K562 (cell line): Measurements from ENCODE around the gene NDRG4. TPM values are rescaled to one million over a fixed set of nuclear protein-coding genes. Genes with fewer than 3 reads are reported as not detected.

Experiments
- FOXA3 ChIP-seq, 2 experiments: fragments of 450-650 bp in 1 of 2; sonication (generic) in 1 of 2; formaldehyde crosslinking; IDR thresholded peaks in 1 of 2; conservative IDR thresholded peaks in 1 of 2; 2 replicates each; pipeline versions ENCODE4 v1.4.0 to v1.8.0; 2020 to 2022; ENCODE audit warnings: mild to moderate bottlenecking in 2 of 2, missing genetic modification reagents in 1 of 2
- KAT2B ChIP-seq: IDR thresholded peaks from one replicate; pipeline ENCODE4 v1.6.1; 2012; ENCODE audit warnings: low read depth, mild to moderate bottlenecking, control low read depth, inconsistent platforms, low read length, moderate library complexity
- KLF6 ChIP-seq: fragments of 250-450 bp; sonication (Bioruptor Pico); IDR thresholded peaks from 2 replicates; pipeline ENCODE4 v1.4.0; 2020; ENCODE audit warnings: mild to moderate bottlenecking, moderate library complexity, borderline replicate concordance
- OTX1 ChIP-seq: fragments of 450-650 bp; formaldehyde crosslinking; IDR thresholded peaks from 2 replicates; pipeline ENCODE4 v1.4.0; 2022; ENCODE audit warnings: mild to moderate bottlenecking
- polyA plus RNA-seq, 8 experiments: library from polyadenylated mRNA; depleted of rRNA in 4 of 8; stranded (reverse) in 5 of 8; unstranded in 3 of 8; fragments of >200 nt; fragmentation: Nextera tagmentation in 2 of 8; fragmentation: Illumina TruSeq in 1 of 8; extraction: Ambion mirVana in 2 of 8; extraction: Trizol in 1 of 8; gene quantifications; 2 replicates each; pipeline versions ENCODE4 v1.2.1 to v1.2.3, GENCODE V29; 2011 to 2014; ENCODE audit warnings: inconsistent platforms in 1 of 8, missing spikeins in 1 of 8
- total RNA-seq, 7 experiments: library from RNA; depleted of rRNA in 6 of 7; stranded (reverse); fragments of >200 nt in 6 of 7; fragmentation: Illumina TruSeq in 2 of 7; extraction: Trizol in 2 of 7; gene quantifications; 2 replicates each; pipeline versions ENCODE4 v1.2.1 to v1.2.3, GENCODE V29; 2011 to 2021; ENCODE audit warnings: low replicate concordance in 1 of 7
- TF ChIP-seq, protein P1 (sequence below): fragments of 450-650 bp; IDR thresholded peaks from 2 replicates; pipeline ENCODE4 v1.6.1; 2018; ENCODE audit warnings: mild to moderate bottlenecking, low read depth; ENCODE audit not compliant: partially characterized antibody
- TF ChIP-seq, protein P2 (sequence below): sonication (generic); formaldehyde crosslinking; IDR thresholded peaks from 2 replicates; pipeline ENCODE4 v1.8.0; 2023; ENCODE audit warnings: mild to moderate bottlenecking, missing genetic modification reagents
- TF ChIP-seq, protein P3 (sequence below): sonication (generic); formaldehyde crosslinking; IDR thresholded peaks from 2 replicates; pipeline ENCODE4 v1.8.1; 2023; ENCODE audit warnings: mild to moderate bottlenecking, missing genetic modification reagents
- TF ChIP-seq, protein P4 (sequence below): fragments of 200-400 bp; formaldehyde crosslinking; IDR thresholded peaks from 2 replicates; pipeline ENCODE4 v1.6.1; 2017; ENCODE audit warnings: mild to moderate bottlenecking, low read depth, low read length, moderate library complexity
- TF ChIP-seq, protein P5 (sequence below): fragments of 200-800 bp; sonication (Bioruptor generic); IDR thresholded peaks from 2 replicates; pipeline ENCODE4 v1.6.1; 2016; ENCODE audit warnings: missing genetic modification characterization, missing compliant biosample characterization

The NDRG4 gene
- total and polyA plus RNA-seq, 9 of the 15 experiments (the other 6 are each of a cell fraction or from before 2014, with no cell fraction given) = 0.06 to 0.95 (median 0.28) TPM

DNA sequence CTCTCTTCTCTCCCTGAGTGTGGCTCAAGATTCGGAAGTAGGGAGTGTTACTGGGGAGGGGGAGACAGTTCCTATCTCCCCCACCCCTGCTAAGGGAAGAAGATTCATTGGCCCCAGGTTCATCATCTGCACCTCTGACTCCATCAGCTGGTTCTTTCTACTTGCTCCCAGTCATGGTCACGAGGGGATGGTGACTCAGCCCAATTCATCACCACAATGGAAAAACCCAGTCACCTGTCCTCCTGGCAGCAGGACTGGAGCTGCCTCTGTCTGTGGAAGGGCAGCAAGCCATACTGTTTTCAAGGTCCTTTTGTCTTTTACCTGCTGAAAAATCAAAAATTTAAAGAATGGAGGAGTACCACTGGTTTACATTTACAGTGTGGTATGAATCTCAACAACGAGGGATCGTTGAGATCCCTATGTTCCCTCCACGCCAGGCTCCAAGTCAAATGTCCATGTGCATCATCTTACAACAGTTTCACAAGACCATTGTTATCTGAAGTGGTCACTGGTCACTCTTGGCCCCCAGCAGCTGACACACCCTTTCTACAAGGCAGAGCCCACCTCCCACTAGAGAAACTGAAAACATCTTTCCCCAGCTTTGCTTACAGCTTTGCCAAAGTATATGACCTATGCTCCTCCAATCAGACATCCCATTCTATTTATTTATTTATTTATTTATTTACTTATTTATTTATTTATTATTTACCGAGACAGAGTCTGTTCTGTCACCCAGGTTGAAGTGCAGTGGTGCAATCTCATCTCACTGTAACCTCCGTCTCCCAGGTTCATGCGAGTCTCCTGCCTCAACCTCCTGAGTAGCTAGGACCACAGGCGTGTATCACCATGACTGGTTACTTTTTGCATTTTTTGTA, 40.4 kb upstream of the NDRG4 start (continued):
- TF ChIP-seq KAT2B = no peak
- no peak for TF ChIP-seq KLF6
- TF ChIP-seq, protein P1, sequence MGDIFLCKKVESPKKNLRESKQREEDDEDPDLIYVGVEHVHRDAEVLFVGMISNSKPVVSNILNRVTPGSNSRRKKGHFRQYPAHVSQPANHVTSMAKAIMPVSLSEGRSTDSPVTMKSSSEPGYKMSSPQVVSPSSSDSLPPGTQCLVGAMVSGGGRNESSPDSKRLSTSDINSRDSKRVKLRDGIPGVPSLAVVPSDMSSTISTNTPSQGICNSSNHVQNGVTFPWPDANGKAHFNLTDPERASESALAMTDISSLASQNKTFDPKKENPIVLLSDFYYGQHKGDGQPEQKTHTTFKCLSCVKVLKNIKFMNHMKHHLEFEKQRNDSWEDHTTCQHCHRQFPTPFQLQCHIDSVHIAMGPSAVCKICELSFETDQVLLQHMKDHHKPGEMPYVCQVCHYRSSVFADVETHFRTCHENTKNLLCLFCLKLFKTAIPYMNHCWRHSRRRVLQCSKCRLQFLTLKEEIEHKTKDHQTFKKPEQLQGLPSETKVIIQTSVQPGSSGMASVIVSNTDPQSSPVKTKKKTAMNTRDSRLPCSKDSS = no peak
- TF ChIP-seq, protein P2, sequence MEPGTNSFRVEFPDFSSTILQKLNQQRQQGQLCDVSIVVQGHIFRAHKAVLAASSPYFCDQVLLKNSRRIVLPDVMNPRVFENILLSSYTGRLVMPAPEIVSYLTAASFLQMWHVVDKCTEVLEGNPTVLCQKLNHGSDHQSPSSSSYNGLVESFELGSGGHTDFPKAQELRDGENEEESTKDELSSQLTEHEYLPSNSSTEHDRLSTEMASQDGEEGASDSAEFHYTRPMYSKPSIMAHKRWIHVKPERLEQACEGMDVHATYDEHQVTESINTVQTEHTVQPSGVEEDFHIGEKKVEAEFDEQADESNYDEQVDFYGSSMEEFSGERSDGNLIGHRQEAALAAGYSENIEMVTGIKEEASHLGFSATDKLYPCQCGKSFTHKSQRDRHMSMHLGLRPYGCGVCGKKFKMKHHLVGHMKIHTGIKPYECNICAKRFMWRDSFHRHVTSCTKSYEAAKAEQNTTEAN (CRISPR knock-in tag) = no peak
- TF ChIP-seq, protein P3, sequence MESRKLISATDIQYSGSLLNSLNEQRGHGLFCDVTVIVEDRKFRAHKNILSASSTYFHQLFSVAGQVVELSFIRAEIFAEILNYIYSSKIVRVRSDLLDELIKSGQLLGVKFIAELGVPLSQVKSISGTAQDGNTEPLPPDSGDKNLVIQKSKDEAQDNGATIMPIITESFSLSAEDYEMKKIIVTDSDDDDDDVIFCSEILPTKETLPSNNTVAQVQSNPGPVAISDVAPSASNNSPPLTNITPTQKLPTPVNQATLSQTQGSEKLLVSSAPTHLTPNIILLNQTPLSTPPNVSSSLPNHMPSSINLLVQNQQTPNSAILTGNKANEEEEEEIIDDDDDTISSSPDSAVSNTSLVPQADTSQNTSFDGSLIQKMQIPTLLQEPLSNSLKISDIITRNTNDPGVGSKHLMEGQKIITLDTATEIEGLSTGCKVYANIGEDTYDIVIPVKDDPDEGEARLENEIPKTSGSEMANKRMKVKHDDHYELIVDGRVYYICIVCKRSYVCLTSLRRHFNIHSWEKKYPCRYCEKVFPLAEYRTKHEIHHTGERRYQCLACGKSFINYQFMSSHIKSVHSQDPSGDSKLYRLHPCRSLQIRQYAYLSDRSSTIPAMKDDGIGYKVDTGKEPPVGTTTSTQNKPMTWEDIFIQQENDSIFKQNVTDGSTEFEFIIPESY = no peak
- TF ChIP-seq, protein P4, sequence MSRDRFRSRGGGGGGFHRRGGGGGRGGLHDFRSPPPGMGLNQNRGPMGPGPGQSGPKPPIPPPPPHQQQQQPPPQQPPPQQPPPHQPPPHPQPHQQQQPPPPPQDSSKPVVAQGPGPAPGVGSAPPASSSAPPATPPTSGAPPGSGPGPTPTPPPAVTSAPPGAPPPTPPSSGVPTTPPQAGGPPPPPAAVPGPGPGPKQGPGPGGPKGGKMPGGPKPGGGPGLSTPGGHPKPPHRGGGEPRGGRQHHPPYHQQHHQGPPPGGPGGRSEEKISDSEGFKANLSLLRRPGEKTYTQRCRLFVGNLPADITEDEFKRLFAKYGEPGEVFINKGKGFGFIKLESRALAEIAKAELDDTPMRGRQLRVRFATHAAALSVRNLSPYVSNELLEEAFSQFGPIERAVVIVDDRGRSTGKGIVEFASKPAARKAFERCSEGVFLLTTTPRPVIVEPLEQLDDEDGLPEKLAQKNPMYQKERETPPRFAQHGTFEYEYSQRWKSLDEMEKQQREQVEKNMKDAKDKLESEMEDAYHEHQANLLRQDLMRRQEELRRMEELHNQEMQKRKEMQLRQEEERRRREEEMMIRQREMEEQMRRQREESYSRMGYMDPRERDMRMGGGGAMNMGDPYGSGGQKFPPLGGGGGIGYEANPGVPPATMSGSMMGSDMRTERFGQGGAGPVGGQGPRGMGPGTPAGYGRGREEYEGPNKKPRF = no peak
- no peak for TF ChIP-seq FOXA3 (CRISPR knock-in tag; conservative IDR thresholded peaks at IDR 0.05 in 1 of 2, IDR thresholded peaks at IDR 0.05 in 1 of 2)
- TF ChIP-seq, protein P5, sequence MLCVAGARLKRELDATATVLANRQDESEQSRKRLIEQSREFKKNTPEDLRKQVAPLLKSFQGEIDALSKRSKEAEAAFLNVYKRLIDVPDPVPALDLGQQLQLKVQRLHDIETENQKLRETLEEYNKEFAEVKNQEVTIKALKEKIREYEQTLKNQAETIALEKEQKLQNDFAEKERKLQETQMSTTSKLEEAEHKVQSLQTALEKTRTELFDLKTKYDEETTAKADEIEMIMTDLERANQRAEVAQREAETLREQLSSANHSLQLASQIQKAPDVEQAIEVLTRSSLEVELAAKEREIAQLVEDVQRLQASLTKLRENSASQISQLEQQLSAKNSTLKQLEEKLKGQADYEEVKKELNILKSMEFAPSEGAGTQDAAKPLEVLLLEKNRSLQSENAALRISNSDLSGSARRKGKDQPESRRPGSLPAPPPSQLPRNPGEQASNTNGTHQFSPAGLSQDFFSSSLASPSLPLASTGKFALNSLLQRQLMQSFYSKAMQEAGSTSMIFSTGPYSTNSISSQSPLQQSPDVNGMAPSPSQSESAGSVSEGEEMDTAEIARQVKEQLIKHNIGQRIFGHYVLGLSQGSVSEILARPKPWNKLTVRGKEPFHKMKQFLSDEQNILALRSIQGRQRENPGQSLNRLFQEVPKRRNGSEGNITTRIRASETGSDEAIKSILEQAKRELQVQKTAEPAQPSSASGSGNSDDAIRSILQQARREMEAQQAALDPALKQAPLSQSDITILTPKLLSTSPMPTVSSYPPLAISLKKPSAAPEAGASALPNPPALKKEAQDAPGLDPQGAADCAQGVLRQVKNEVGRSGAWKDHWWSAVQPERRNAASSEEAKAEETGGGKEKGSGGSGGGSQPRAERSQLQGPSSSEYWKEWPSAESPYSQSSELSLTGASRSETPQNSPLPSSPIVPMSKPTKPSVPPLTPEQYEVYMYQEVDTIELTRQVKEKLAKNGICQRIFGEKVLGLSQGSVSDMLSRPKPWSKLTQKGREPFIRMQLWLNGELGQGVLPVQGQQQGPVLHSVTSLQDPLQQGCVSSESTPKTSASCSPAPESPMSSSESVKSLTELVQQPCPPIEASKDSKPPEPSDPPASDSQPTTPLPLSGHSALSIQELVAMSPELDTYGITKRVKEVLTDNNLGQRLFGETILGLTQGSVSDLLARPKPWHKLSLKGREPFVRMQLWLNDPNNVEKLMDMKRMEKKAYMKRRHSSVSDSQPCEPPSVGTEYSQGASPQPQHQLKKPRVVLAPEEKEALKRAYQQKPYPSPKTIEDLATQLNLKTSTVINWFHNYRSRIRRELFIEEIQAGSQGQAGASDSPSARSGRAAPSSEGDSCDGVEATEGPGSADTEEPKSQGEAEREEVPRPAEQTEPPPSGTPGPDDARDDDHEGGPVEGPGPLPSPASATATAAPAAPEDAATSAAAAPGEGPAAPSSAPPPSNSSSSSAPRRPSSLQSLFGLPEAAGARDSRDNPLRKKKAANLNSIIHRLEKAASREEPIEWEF (CRISPR knock-in tag) = no peak
- TF ChIP-seq OTX1 = no peak
- TF ChIP-seq, all 486 proteins: peak for 47
